Testis (tissue), 2 donors: ENCODE results near the gene EPPIN.

ENCODE experiments used
- POLR2A ChIP-seq: fragments of 450-650 bp; IDR thresholded peaks from one replicate; pipeline ENCODE4 v1.6.1; 2017; ENCODE audit warnings: antibody characterized with exemption, mild to moderate bottlenecking, moderate library complexity
- TF ChIP-seq, protein P1 (sequence below), 3 experiments: fragments of 450-650 bp in 2 of 3; fragments of 200-600 bp in 1 of 3; sonication (generic) in 1 of 3; IDR thresholded peaks; one replicate each; pipeline ENCODE4 v1.5.1; 2016 to 2019; ENCODE audit warnings: antibody characterized with exemption in 3 of 3, mild to moderate bottlenecking in 2 of 3, moderate library complexity in 1 of 3

GRCh38 chr20:45583502-45583901, 36.3 kb upstream of the EPPIN start:
- TF ChIP-seq, protein P1, sequence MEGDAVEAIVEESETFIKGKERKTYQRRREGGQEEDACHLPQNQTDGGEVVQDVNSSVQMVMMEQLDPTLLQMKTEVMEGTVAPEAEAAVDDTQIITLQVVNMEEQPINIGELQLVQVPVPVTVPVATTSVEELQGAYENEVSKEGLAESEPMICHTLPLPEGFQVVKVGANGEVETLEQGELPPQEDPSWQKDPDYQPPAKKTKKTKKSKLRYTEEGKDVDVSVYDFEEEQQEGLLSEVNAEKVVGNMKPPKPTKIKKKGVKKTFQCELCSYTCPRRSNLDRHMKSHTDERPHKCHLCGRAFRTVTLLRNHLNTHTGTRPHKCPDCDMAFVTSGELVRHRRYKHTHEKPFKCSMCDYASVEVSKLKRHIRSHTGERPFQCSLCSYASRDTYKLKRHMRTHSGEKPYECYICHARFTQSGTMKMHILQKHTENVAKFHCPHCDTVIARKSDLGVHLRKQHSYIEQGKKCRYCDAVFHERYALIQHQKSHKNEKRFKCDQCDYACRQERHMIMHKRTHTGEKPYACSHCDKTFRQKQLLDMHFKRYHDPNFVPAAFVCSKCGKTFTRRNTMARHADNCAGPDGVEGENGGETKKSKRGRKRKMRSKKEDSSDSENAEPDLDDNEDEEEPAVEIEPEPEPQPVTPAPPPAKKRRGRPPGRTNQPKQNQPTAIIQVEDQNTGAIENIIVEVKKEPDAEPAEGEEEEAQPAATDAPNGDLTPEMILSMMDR (IDR thresholded peaks at IDR 0.05), result no peak
- no peak for TF ChIP-seq POLR2A
